Stimulated activated CD8-positive, alpha-beta memory T cell treated with anti-CD3 and anti-CD28 coated beads, Interleukin-12 subunit alpha, Interleukin-12 subunit beta, amount 100 ng/mL, for 4 hours (primary cell): ENCODE data around the gene NAGA.
A peak's percentile ranks its signal among the peaks of the same experiment; 100 is the strongest.
"Not testable (repeated sequence)": the region's sequence is repeated elsewhere in the genome, so short reads cannot be mapped to it uniquely, and the experiment has no call there.

Experiments
- DNase-seq: peaks from one replicate; pipeline ENCODE4 v3.0.0-alpha.2; 2020; ENCODE audit warnings: low read depth

Gene NAGA

GRCh38 chr22:42074846-42075676, 4.4 kb upstream of the NAGA start:
- DNase-seq: no peak

GRCh38 chr22:42074132-42074811, 3.7 kb upstream of the NAGA start, which contains the start of gene PHETA2:
PHETA2 (plus strand) TSS chr22:42074248; CDS start chr22:42077294, 3,046 bp downstream.
- peak; percentile 41 for DNase-seq

GRCh38 chr22:42073621-42074041, 3.0 kb upstream of the NAGA start:
- DNase-seq: no peak

DNA sequence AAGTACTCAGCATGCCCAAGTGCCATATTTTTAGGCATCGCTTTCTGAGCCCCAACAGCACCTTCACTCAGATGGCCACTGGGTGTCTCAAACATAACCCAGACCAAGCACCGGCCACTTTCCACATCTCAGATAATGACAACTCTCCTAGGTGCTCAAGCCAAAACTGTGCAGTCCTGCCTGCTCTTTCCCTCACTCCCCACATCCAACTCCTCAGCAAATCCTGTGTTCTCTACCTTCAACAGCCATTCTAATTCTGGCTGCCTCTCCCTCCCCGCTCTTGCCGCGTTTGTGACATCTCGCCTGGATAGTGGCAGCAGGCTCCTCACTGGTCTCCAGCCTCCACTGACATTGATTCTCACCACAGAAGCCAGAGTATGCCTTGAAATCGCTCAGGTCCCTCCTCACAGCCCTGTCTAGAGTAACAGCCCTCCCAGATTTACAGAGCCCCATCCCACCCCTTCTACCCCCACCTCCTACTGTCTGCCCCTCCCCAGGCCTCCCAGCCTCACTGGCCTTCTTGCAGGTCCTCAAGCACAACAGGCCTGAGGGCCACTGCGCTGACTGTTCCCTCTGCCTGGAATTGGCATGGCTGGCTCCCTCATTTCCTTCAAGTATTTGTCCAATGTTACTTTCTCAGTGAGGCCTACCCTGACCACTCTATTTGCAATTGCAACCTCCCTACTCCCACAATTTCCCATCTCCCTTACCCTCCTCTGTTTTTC, 2.2 kb upstream of the NAGA start:
- no peak for DNase-seq

DNA sequence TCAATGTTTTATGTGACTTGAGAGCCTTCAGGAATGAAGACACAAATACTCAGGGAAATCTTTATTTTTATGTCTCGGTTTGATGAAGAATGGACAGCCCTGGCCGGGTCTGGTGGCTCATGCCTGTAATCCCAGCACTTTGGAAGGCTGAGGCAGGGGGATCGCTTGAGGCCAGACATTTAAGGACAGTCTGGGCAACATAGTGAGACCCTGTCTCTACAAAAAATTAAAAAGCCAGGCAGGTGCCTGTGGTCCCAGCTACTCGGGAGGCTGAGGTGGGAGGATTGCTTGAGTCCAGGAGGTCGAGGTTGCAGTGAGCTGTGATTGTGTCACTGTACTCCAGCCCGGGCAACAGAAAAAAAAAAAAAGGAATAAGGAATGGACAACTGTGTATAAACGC, 896 bp upstream of the NAGA start:
- not testable (repeated sequence) for DNase-seq

GRCh38 chr22:42069801-42070516, 653 bp downstream of the NAGA start:
- no peak for DNase-seq

DNA sequence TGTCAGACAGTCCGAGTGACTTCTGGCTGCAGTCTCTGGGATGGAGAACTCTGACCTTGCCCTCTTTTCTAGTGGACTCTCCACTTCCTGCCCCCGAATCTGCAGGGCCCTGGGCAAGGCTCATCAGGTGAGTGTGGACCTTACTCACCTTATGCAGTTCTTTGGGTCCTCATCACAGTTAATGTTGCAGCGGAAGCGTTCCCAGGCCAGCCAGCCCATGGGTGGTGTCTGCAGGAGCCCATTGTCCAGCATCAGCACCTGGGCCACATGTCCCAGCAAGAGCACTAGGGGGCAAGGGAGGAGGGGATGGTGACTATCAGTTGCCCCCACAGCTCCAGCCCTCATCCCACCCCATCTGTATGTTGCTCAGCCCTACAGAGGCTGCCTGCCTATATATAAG, 2.3 kb downstream of the NAGA start:
- DNase-seq: no peak

DNA sequence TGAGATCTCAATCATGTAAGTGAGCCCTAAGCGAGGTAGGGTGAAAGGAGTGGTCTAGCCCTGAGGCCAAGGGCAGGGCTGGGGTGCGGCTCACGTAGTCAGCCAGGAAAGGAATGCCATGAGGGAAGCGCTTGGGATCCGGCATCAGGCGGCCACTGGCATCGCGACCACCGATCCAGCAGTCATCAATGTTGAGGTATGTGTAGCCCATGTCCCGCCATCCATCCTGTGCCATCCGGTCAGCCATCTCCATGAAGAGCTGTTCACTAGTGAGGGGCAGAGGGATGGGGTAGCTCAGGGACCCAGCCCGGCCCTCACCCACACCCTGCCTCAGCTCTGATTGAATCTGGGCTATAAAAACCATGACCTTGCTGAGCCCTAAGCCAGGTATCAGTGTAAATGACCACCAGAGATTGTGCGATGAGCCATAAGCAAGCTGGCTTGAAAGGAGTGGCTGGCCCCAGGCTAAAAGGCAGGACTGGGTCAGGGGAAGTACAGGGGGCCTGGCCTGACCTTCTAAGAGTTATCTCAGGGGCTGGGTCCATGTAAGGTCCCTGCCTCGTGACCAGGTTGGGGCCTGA, 2.9 kb downstream of the NAGA start:
- DNase-seq: no peak

DNA sequence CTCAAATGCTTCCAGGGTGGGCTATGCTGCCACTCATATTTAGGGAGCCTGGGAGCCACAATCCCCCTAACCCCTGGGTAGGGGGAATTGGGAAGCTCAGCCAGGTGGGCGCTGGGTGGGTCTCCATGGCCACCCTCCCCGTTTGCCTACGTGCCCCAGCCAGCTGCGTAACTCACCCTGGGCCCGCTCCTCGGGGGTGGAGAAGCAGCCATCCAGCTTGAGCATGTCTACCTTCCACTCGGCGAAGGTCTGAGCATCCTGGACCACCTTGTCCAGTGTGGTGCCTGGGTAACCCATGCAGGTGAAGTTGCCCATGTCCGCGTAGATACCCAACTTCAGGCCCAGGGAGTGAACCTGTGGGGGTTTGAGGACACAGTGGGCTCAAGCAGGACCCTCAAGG, 3.7 kb downstream of the NAGA start:
- no peak for DNase-seq

- no peak for DNase-seq
Measured at GRCh38 chr22:42066126-42066761, 4.4 kb downstream of the NAGA start.

GRCh38 chr22:42065438-42066125, 5.0 kb downstream of the NAGA start:
- no peak for DNase-seq

DNA sequence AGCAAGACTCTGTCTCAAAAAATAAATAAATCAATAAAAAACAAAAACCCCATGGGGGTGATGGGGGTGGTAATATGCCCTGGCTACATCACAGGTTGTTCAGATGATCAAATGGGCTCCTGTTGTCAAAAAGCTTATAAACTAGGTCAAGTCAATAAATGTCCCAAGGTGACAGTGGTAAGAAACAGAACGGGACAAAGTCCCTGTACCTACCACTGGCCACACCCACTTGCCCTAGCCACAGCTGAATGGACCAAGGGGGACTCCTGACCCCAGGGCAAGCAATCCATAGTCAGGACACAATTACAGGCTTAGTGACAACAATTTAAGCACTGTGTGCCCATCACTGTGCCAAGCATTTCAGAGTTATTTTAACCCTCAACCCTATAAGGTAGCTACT, 6.0 kb downstream of the NAGA start:
- no peak for DNase-seq

DNA sequence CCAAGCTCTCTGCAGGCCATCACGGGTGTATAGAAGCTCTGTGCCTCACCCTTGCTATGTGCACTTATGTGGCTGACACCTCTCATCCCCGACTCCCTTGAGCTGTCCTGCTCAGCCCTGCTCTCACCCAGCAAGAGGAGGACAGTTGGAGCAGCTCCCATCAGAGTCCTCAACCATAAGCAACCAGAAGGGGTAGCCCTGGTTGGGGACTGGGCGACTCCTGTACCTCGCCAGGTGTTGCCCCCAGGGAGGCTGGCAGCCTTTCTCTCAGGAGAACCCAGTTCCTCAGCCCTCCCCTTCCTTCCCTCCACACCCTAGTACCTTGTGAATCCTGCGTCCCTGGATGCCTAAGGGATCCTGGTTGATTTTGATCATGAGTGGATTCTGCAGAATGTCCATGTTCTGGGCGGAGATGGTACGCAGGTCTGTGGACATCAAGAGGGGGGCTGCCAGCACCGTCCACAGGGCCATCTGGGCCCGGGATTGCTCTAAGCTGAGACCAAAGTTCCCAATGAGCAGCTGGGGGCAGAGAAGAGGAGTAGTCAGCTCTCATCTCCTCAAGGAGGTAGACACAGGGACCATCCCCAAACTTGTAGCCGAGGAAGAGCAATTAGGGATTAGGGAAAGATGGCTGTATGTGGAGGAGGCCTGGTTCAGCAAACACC, 8.0 kb downstream of the NAGA start:
- no peak for DNase-seq

DNA sequence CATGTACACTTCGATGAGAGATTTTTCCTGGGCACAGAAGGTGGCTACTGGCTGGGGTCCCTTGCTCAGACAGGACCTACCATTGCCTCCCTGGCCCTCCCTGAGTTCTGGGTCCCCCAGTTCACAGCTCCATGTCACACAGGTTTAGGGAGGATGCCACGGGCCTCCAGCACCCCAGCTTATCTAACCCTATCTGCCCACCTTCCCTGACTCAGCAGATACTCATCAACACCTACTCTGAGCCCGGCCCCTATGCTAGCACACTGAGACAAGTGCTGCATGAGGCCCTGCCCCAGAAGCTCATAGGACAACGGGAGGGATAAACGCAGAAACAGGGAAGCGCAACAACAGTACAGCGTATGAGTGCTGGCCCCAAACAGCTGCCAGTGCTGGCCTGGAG, 9.6 kb downstream of the NAGA start:
- DNase-seq: no peak

DNA sequence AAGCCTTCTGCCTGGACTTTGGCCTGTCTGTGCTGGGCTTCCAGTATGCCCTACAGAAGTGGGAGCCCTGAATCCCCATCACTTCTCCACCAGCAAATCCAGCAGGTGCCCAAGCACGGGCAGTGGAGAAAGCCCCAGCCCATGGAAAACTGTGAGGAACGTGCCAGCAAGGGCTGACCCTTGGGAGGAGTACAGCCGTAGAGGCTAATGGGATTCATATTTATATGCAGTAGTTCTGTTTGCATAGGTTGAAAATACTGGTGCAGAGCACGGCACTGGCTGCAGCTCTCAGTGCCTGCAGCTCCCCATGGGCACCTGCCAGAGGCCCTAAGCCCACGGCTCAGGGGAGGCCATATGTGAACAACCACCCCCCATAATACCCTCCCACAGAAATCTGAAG, 10.1 kb downstream of the NAGA start:
- DNase-seq: no peak

GRCh38 chr22:42056757-42057511, 13.7 kb downstream of the NAGA start:
- DNase-seq: no peak

GRCh38 chr22:42052765-42053164, 17.8 kb downstream of the NAGA start:
- DNase-seq: no peak

DNA sequence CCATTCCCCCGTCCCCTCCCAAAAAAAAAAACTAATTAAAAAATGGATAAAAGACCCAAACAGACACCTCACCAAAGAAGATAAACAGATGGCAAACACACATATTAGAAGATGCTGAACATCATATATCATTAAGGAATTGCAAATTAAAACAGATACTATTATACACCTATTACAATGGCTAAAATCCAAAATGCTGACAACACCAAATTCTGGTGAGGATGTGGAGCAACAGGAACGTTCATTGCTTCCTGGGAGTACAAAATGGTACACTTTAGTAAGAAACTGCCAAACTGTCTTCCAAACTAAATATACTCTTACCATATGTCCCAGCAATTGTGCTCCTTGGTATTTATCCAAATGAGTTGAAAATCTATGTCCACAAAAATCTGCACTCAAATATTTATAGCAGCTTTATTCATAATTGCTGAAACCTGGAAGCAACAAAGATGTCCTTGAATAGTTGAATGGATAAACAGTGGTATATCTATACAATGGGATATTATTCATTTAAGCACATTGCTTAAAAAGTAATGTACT, 19.9 kb downstream of the NAGA start:
- DNase-seq: no peak

- DNase-seq: no peak
Measured at GRCh38 chr22:42041784-42042183, 28.8 kb downstream of the NAGA start.
